ENCODE results near the gene NECTIN1. TPM values are rescaled to one million over a fixed set of nuclear protein-coding genes. Genes with fewer than 3 reads are reported as not detected.

The NECTIN1 gene
- total RNA-seq, 2 experiments from 2014 or later = 1.6 to 1.7 TPM

DNA sequence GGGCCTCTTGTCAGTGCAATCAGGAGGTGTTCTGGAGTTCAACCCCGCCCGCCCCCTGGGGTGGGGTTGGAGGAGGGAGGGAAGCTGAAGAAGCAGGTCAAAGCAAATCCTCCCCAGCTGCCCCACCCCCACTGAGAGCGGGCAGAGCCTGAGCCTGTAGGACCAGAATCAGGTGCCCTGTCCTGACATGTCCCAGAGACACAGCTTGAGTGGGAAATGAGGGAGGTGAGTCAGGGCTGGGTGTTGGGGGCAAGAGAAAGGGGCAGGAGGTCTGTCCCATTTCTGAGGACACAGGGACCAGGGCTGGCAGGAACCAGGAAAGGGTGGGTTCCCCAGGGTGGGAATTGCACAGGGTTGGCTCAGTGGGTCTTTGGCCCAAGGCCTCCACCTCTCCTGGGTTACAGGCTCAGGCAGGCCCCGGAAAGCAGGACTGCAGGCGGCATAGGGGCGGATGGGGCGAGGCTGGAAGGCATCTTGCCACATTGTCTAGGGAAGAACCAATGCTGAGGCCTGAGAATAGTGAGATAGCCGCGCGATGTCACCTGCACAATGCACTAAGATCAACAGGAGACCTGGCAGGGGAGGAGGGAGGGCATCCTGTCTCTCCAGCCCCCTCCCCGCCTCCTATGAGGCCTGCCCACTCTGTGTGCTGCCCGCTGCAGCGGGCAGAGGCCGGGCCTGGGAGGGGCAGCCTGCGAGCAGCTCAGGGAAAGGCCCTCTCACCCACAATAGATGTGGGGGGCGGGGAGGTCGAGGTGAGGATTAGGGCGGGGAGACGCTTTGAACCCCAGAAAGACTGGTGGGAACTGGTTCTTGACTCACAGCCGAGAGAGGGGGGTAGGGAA, 32.4 kb downstream of the NECTIN1 start:
- Mint-ChIP-seq H3K4me3 (no peak overlapping the region), H3K27me3 (no peaks in the 10 kb centered on the region), H3K4me1 (peaks cover 9% of the 10 kb centered on the region), H3K27ac (no peak overlapping the region), H3K36me3 (ENCODE audit: low read depth) (no peaks in the 10 kb centered on the region), H3K9me3 (ENCODE audit: low read depth) (no peaks in the 10 kb centered on the region)
- DNase-seq (no peak), ATAC-seq (no peak)
- intact Hi-C loops (cut with DNase I, micrococcal nuclease) = no loop called here
- CTCF ChIA-PET = no interaction called here
- POLR2A ChIA-PET = no interaction called here

DNA sequence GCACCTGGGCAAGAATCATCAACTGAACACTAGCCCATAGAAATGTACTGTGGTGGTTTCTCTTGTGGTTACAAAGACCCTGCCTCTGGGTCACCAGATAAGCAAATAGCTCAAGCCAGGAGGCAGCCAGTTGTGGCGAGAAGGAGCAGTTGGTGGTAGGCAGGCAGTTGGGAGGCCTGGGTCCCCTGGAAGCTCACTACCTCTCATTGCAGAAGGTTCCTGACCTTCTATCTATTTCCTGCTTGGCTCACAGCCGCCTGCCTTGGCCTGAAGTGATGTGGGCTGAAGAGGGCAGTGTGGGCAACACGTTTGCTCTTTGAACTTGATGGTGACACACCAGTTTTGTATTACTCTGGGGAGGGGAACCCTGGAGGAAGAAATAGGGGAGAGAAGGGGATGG, 34.7 kb downstream of the NECTIN1 start:
- ATAC-seq = no peak
- Mint-ChIP-seq H3K36me3 (ENCODE audit: low read depth) (no peaks in the 10 kb centered on the region), H3K4me1 (peaks cover 14% of the 10 kb centered on the region), H3K4me3 (no peak overlapping the region), H3K27me3 (no peaks in the 10 kb centered on the region), H3K9me3 (ENCODE audit: low read depth) (no peaks in the 10 kb centered on the region), H3K27ac (no peak overlapping the region)
- DNase-seq = no peak
- intact Hi-C loops (cut with DNase I, micrococcal nuclease) = no loop called here
- ChIA-PET POLR2A (no interaction called here), CTCF (interaction anchor here (1.2 kb wide), 1 partner anchor 10 kb away, joined by 3 read pairs; no protein-coding TSS in a partner anchor)

DNA sequence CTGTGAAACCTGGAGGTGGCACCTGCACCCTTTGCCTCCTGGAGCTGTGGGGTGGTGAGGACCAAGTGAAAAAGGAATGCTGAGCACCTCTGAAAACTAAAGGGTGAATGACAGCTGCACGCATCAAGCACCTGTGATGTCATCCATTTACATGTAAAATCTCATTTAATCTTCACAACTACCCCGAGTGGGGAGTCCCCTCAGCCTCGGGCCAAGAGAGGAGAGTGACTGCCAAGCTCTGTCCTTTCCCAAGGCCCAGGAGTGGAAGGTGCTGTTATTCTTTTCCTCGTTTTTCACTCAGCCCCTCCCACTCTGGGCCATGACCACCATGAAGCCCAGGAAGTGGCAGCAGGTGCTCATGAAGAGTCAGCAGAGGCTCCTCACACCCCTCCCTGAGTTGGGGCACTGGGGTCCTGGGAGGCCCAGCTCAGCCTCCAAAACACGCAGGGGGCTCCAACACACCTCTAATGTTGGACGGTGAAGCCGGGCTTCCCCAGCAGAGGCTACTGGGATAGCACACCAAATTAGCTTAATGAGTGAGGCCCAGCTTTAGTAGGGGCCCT, 35.7 kb downstream of the NECTIN1 start:
- no peaks in the 10 kb centered on the region for H3K27me3 Mint-ChIP-seq
- no peaks in the 10 kb centered on the region for H3K9me3 Mint-ChIP-seq (ENCODE audit: low read depth)
- ATAC-seq (peak; percentile 36), DNase-seq (no peak)
- ChIA-PET POLR2A (no interaction called here), CTCF (interaction anchor here (0.7 to 1.2 kb wide), 4 partner anchors 9 to 415 kb away, joined by 3 to 5 read pairs (median 3); no protein-coding TSS in a partner anchor)
- no peaks in the 10 kb centered on the region for H3K36me3 Mint-ChIP-seq (ENCODE audit: low read depth)
- no peak overlapping the region for H3K27ac Mint-ChIP-seq
- intact Hi-C loops (cut with DNase I, micrococcal nuclease) = no loop called here
- no peak overlapping the region for H3K4me3 Mint-ChIP-seq
- peaks cover 14% of the 10 kb centered on the region for H3K4me1 Mint-ChIP-seq

DNA sequence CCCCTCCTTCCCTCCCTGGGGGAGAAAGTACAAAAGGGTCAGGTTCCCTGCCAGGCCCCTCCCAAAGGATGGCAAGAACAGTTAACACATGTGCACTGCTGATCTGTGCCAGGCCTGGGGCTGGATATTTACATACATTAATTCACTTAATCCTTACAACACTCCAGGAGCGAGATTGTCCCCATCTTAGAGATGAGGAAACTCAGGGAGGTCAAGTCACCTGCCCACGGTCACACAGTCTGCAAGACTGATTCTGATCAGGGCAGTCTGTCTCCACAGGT, 36.5 kb downstream of the NECTIN1 start:
- no peaks in the 10 kb centered on the region for H3K9me3 Mint-ChIP-seq (ENCODE audit: low read depth)
- POLR2A ChIA-PET = no interaction called here
- H3K27me3 Mint-ChIP-seq = no peaks in the 10 kb centered on the region
- H3K4me3 Mint-ChIP-seq = no peak overlapping the region
- no peak for ATAC-seq
- no peak for DNase-seq
- CTCF ChIA-PET = interaction anchor here (0.9 to 1.2 kb wide), 2 partner anchors 28 to 416 kb away, joined by 3 to 5 read pairs; no protein-coding TSS in a partner anchor
- H3K36me3 Mint-ChIP-seq (ENCODE audit: low read depth) = no peaks in the 10 kb centered on the region
- no peak overlapping the region for H3K27ac Mint-ChIP-seq
- intact Hi-C loops (cut with DNase I, micrococcal nuclease) = no loop called here
- peaks cover 14% of the 10 kb centered on the region for H3K4me1 Mint-ChIP-seq

DNA sequence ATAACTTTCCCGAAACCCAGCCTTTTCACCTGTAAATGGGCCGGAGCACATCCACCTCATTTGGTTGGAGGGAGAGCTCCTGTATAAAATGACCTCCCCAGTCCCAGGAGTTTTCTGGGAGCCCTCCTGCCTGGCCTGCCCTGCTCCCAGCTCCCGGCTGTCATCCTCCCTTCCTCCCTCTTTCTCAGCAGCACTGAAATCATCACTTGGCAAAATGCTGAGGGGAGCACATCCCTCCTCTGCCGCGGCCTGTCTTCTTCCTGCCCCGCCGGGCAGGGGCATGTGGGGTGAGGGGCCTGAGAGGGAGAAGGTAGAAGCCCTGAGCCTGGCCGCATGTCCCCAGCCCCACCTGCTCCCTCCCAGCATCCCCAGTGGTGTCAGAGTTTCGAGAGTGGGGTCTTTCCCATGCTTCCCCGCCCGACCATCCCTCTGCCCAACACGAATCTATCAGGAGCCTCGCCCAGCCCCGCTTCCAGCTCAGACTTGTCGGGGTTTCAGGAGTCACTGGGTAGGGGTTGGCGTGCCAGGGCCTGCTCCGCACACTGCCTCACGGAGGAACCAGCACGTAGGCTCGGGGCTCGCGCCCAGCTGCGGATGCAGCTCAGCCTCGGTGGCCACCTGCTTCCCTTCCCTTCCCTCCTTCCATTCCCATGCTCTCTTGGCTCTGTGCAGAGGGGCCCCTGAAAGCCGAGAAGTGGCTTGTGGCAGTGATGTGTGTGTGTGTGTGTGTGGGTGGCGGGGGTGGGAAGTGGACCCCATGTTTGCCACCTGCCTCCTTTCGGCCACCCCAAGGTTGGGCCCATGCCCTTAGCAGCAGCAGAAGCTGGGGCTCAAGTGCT, 37.1 kb downstream of the NECTIN1 start:
- ChIA-PET CTCF (interaction anchor here (0.6 to 1.0 kb wide), 3 partner anchors 12 to 649 kb away, joined by 3 to 7 read pairs (median 3); no protein-coding TSS in a partner anchor), POLR2A (no interaction called here)
- Mint-ChIP-seq H3K4me1 (peaks cover 14% of the 10 kb centered on the region), H3K4me3 (no peak overlapping the region), H3K9me3 (ENCODE audit: low read depth) (no peaks in the 10 kb centered on the region), H3K36me3 (ENCODE audit: low read depth) (no peaks in the 10 kb centered on the region), H3K27ac (no peak overlapping the region), H3K27me3 (no peaks in the 10 kb centered on the region)
- ATAC-seq (no peak), DNase-seq (no peak)
- intact Hi-C loops (cut with DNase I, micrococcal nuclease) = no loop called here

DNA sequence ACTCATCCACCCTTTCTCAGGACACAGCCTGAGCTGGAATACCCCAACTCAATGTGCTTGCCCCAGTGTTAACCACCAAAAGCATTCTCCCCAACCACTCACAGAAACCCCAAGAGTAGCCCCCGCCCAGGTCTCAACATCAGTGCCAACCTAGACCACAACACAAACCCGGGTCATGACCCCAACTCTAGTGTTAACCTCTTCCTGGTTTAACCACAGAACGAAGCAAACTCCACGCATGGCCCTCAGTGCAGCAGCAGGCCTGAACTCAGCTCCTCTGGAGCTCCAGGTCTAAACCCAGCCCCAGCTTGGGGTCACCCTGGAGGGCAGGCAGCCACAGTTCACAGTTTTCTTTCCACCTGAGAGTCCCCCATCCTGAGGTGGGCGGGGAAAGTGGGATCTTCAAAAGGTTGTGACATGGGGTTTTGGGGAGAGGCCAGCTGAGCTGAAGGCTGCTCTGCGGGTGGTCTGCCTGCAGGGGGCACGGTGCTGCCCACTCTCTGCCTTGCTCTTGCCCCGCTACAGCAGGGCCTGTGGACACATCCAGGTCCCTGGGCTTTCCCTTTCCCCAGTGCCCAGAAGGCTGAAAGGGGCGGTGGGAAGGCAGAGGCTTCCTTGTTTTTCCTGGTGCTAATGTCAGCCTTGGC, 37.9 kb downstream of the NECTIN1 start:
- ATAC-seq (peak; percentile 84), DNase-seq (peak; percentile 56)
- peak overlapping the region; percentile 10 for H3K27ac Mint-ChIP-seq
- no peaks in the 10 kb centered on the region for H3K36me3 Mint-ChIP-seq (ENCODE audit: low read depth)
- no peak overlapping the region for H3K4me3 Mint-ChIP-seq
- H3K9me3 Mint-ChIP-seq (ENCODE audit: low read depth) = no peaks in the 10 kb centered on the region
- intact Hi-C loops (cut with DNase I, micrococcal nuclease) = no loop called here
- ChIA-PET POLR2A (no interaction called here), CTCF (interaction anchor here (0.6 to 1.2 kb wide), 4 partner anchors 13 to 649 kb away, joined by 3 to 7 read pairs (median 3); no protein-coding TSS in a partner anchor)
- H3K27me3 Mint-ChIP-seq = no peaks in the 10 kb centered on the region
- peaks cover 14% of the 10 kb centered on the region for H3K4me1 Mint-ChIP-seq

DNA sequence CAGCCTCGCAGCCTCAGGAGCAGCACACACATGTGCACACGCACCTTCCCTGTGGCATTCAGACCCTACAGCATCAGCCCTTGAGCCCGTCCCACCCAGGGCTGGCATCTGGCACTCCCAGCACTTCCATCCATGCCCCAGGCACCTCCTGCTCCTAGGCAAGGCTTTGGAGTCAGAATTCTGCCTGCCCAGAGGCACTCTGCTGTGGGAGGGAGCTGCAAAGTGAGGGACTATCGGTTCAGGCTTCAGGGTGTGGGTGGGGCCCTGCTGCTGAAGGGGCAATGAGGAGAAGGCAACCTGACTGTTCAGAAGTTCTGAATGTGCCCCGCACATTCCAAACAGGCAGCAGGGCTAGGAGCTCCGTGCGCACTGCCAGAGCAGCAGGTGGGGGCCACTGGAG, 39.7 kb downstream of the NECTIN1 start:
- POLR2A ChIA-PET = no interaction called here
- Mint-ChIP-seq H3K36me3 (ENCODE audit: low read depth) (no peaks in the 10 kb centered on the region), H3K4me1 (peaks cover 14% of the 10 kb centered on the region), H3K27me3 (no peaks in the 10 kb centered on the region), H3K4me3 (no peak overlapping the region), H3K27ac (no peak overlapping the region), H3K9me3 (ENCODE audit: low read depth) (no peaks in the 10 kb centered on the region)
- CTCF ChIA-PET = interaction anchor here (0.7 to 1.4 kb wide), 2 partner anchors 40 to 69 kb away, joined by 3 to 4 read pairs; no protein-coding TSS in a partner anchor
- ATAC-seq (no peak), DNase-seq (no peak)
- intact Hi-C loops (cut with DNase I, micrococcal nuclease) = no loop called here

DNA sequence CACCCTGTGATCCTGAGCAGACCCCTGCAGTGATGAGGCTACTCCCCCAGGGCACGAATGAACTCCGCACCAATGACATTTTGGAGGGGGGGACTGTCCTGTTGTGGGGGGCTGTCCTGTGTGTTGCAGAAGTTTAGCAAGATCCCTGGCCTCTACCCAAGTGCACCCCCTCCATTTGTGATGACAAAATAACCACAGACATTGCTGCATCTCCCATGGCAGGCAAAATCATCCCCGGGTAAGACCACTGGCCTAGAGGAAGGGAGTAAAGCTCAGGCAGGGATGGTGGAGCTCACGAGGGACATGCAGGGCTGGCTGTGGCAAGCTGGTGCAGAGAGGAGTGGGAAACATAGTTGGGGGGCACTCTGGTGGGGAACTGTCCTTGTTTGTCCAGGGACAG, 40.6 kb downstream of the NECTIN1 start:
- POLR2A ChIA-PET = no interaction called here
- ATAC-seq (no peak), DNase-seq (no peak)
- Mint-ChIP-seq H3K4me1 (peaks cover 14% of the 10 kb centered on the region), H3K27me3 (no peaks in the 10 kb centered on the region), H3K27ac (no peak overlapping the region), H3K36me3 (ENCODE audit: low read depth) (no peaks in the 10 kb centered on the region), H3K9me3 (ENCODE audit: low read depth) (no peaks in the 10 kb centered on the region), H3K4me3 (no peak overlapping the region)
- intact Hi-C loops (cut with DNase I, micrococcal nuclease) = no loop called here
- CTCF ChIA-PET = interaction anchor here (0.7 kb wide), 1 partner anchor 70 kb away, joined by 4 read pairs; no protein-coding TSS in a partner anchor

DNA sequence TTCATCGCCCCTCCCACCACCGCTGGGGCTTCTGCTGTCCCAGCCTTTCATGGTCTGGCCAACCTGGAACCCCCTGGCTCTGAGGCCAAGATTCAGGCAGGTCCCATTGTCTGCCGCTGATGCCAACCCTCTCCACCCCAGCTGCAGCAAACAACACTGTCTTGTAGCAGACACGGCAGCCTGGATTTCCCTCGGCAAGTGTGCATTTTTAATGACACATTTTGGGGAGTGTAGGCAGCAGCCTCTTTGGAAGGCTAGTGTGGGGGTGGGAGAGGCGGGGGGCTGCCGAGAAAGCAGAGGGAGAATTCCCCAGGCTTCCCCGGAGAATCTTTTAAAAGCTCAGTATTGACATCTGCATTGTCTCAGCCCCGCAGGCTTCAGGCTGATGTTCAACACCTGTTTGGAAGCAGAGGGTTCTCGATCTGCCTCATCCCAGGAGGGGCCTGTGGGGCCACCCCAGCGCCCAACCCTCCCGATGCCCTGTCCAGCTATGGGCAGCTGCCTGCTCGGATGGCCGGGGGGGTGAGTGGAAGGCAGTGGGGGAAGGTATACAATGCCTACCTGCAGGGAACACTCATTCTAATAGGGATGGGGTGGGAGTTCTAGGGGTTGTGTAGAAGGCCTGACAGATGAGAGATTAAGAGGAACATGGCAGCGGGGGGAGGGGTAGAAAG, 41.5 kb downstream of the NECTIN1 start:
- ChIA-PET POLR2A (no interaction called here), CTCF (no interaction called here)
- Mint-ChIP-seq H3K36me3 (ENCODE audit: low read depth) (no peaks in the 10 kb centered on the region), H3K27me3 (no peaks in the 10 kb centered on the region), H3K9me3 (ENCODE audit: low read depth) (no peaks in the 10 kb centered on the region), H3K27ac (no peak overlapping the region), H3K4me1 (peaks cover 14% of the 10 kb centered on the region), H3K4me3 (no peak overlapping the region)
- DNase-seq = no peak
- ATAC-seq = no peak
- intact Hi-C loops (cut with DNase I, micrococcal nuclease) = no loop called here

DNA sequence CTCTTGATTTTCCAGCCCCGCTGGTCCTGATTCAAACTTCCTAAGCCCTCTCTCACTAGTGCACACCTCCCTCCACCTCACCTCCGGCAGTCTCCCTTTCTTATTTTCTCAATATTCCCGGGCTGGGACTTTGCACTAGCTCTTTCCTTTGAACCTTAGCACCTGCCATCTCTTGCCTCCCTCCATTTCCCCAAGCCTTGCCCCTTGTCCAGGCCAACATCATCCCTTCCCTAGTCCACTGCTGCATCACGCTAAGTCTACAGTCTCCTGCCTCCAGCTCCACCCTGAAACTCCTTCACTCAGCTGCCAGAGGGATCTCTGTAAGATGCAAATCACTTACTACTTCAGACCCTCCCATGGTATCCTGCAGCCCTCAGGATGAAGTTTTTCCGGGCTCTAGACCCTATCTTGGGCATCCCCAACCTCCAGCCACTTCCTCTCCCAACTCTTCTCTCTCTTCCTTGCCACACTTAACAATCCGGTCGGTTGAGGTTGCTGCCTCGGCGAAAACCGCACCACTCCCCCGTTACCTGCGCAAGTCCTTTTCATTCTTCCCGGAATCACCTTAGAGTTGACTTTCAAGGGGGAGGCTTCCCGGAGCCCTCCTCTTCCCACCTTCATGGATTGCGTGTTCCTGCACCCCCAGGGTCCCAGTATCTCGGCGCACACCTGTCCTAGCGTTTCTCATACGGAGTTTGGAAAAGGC, 42.7 kb downstream of the NECTIN1 start:
- intact Hi-C loops (cut with DNase I, micrococcal nuclease) = no loop called here
- no peak for DNase-seq
- Mint-ChIP-seq H3K27me3 (no peaks in the 10 kb centered on the region), H3K36me3 (ENCODE audit: low read depth) (no peaks in the 10 kb centered on the region), H3K9me3 (ENCODE audit: low read depth) (no peaks in the 10 kb centered on the region), H3K27ac (no peak overlapping the region), H3K4me1 (peaks cover 10% of the 10 kb centered on the region), H3K4me3 (no peak overlapping the region)
- ChIA-PET CTCF (no interaction called here), POLR2A (no interaction called here)
- no peak for ATAC-seq
